Stimulated activated CD8-positive, alpha-beta memory T cell treated with anti-CD3 and anti-CD28 coated beads, Interleukin-7, amount 100 ng/mL, for 4 hours (primary cell): ENCODE measurements around the gene BLACAT1.
"Not testable (repeated sequence)": the region's sequence is repeated elsewhere in the genome, so short reads cannot be mapped to it uniquely, and the experiment has no call there.

ENCODE experiments used
- DNase-seq, 2 donors: peaks; one replicate each; pipeline ENCODE4 v3.0.0-alpha.2; 2020; ENCODE audit warnings: low read depth in 2 of 2

The BLACAT1 gene

DNA sequence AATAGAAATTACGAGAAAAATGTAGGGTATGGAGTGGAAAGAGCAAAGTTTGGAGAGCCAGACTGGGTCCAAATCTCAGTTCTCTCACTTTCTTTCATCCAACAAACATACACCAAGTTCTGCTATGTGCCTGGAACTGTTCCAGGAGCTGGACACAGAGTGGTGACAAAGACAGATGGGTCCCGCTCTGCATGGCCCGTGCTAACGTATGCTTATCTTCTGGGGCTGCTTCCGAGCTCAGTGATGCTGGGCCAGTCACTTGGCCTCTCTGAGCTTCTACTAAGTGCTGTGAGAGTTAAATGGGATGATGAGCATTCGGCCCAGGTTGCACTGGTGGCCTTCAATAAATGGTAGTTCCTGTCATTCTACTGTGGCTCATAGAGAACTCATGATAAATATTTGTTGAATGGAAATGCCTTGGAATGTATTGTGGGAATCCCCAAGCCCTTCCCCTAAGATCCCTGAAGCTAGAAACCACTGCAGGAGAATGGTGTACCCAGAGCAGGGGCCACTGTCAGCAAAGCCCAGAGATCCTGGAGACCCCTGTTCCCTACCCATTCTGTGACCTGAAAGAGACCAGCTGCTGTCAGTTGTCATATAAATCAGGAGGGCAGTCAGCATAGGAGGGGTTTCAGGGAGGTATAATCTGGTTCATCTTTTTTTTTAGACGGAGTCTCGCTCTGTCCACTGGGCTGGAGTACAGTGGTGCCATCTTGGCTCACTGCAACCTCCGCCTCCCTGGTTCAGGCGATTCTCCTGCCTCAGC lies 37.8 kb downstream of the BLACAT1 start:
- DNase-seq, result no peak

- no peak for DNase-seq
These were observed 39.5 kb downstream of the BLACAT1 start for GRCh38 chr1:205416322-205416721.

DNA sequence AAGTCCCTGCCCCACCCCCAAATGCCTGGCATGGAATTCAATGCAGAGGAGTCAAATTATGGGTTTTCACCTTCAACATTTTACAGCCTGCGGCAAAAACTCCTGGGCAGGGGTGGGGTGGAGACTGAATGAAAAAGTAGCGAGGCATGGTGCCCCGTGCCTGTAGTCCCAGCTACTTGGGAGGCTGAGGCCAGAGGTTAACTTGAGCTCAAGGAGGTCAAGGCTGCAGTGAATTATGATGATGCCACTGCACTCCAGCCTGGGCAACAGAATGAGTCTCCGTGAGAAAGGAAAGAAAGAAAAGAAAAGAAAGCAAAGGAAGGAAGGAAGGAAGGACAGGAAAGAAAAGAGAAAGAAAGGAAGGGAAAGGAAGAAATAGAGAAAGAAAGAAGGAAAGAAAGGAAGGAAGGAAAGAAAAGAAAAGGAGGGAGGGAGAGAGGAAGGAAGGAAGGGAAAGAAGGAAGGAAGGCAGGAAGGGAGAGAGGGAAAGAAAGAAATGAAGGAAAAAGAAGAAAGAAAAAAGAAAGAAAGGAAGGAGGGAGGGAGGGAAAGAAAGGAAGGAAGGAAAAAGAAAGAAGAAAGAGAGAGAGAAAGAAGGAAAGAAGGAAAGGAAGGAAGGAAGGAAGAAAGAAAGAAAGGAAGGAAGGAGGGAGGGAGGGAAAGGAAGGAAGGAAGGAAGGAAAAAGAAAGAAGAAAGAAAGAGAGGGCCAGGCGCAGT lies 45.1 kb downstream of the BLACAT1 start:
- no peak for DNase-seq

GRCh38 chr1:205407970-205408369 lies 47.9 kb downstream of the BLACAT1 start:
- no peak for DNase-seq

DNA sequence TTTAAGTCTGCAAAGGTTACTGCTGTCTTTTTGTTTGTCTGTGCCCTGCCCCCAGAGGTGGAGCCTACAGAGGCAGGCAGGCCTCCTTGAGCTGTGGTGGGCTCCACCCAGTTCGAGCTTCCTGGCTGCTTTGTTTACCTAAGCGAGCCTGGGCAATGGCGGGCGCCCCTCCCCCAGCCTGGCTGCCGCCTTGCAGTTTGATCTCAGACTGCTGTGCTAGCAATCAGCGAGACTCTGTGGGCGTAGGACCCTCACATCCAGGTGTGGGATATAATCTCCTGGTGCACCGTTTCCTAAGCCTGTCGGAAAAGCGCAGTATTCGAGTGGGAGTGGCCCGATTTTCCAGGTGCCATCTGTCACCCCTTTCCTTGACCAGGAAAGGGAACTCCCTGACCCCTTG lies 49.6 kb downstream of the BLACAT1 start:
- not testable (repeated sequence) for DNase-seq
